ENCODE data around the gene KIF18B.

KIF18B gene

GRCh38 chr17:44960691-44961090 is 13.1 kb upstream of the KIF18B start:
- no peak for DNase-seq
- Histone ChIP-seq H3K27me3 (ENCODE audit: insufficient read depth, low read depth, severe bottlenecking) (no peaks in the 10 kb centered on the region), H3K27ac (0 out of 2 replicates have a peak overlapping the region, but pooled peaks have one; percentile 6), H3K36me3 (peaks cover 10% of the 10 kb centered on the region), H3K9me3 (ENCODE audit: severe bottlenecking) (peaks cover 2% of the 10 kb centered on the region), H3K4me3 (ENCODE audit: low read depth, low read length) (no peak overlapping the region)
- TF ChIP-seq, protein P1, sequence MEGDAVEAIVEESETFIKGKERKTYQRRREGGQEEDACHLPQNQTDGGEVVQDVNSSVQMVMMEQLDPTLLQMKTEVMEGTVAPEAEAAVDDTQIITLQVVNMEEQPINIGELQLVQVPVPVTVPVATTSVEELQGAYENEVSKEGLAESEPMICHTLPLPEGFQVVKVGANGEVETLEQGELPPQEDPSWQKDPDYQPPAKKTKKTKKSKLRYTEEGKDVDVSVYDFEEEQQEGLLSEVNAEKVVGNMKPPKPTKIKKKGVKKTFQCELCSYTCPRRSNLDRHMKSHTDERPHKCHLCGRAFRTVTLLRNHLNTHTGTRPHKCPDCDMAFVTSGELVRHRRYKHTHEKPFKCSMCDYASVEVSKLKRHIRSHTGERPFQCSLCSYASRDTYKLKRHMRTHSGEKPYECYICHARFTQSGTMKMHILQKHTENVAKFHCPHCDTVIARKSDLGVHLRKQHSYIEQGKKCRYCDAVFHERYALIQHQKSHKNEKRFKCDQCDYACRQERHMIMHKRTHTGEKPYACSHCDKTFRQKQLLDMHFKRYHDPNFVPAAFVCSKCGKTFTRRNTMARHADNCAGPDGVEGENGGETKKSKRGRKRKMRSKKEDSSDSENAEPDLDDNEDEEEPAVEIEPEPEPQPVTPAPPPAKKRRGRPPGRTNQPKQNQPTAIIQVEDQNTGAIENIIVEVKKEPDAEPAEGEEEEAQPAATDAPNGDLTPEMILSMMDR (IDR thresholded peaks at IDR 0.05; ENCODE audit: low read depth, low read length) = no peak

- Histone ChIP-seq H3K27me3 (ENCODE audit: insufficient read depth, low read depth, severe bottlenecking) (no peaks in the 10 kb centered on the region), H3K9me3 (ENCODE audit: severe bottlenecking) (no peaks in the 10 kb centered on the region), H3K27ac (no peak overlapping the region), H3K4me3 (ENCODE audit: low read depth, low read length) (no peak overlapping the region), H3K36me3 (peaks cover 10% of the 10 kb centered on the region)
- no peak for DNase-seq
- TF ChIP-seq, protein P1 (IDR thresholded peaks at IDR 0.05; ENCODE audit: low read depth, low read length) = no peak
These were observed 12.4 kb upstream of the KIF18B start for GRCh38 chr17:44959821-44960531.

DNA sequence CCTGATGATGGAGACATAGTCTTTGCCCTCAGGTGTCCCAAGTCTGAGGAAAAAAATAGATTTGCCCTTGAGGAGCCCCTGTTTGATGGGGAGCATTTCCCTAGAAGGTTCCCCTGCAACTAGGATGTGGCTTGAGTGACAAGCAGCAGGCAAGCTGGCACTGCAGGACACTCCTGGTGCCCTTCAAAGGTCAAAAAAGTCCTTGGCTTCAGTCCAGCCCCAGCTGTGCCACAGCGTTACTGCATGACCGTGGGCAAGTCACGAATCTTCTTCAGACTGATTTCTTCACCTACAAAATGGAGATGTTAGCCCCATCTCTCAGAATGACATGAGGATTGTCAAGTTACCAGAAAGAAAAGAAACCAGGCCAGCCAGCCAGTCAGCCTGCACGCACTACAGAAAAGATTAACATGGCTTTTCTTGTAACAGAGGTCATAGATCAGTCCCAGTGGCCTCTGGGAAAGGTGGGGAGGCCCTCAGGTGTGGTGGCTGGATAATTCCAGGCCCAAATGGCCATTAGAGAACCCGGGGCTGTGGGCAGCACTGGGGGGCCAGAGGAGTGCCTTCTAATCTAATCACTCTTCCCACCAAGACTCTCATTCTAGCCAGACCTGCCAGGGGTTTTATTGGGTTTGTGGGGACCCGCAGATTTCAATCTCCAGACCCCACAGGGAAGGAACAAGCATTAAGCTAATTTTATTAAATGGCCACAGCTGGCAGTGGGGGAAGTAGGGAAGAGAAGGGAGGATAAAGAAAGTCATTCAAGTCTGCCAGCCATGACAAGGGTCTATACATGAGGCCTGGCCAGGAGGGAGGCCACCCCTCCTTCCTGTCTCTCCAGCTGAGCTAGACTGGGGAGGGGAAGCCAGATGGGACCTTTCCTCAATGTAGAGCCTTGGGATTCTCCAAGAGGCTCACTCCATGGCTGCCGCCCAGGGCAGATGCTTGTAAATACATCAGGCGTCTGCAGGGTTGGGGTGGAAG is 9.7 kb upstream of the KIF18B start:
- no peaks in the 10 kb centered on the region for H3K9me3 ChIP-seq (ENCODE audit: severe bottlenecking)
- TF ChIP-seq, protein P1 (IDR thresholded peaks at IDR 0.05; ENCODE audit: low read depth, low read length) = no peak

DNA sequence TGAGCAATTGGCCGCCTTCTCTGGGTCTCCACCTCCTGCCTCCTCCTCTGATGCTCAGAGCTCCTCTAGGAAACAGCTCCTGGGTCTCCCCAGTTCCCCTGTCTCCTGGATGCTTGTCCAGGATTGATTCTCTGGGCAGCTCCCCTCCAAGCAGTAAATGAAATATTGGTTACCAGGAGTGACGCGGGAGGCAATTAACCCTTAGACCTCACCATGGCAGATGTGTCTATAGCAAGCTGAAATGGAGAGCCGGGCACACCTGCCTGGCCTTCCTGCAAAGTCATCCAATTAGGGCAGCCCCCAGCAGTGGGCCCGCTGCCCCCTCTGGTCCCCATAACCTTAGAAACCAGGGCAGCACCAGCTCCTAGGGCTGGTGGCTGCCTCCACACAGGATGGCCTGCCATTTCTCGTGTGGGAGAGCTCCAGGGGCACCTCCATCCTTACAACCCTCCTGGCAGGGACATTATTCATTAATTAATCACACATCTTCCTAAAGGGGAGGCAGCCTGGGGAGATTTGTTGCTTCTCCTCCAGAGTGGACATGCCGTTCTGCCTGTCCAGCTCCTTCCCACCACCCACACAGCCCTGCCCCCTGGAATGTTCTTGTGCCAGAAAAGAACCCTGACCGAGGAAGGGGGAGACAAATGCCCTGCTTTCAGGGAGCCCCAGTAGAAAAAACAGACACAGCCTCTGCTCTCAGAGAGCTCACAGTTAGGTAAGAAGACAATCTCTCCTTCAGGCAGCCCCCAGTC is 8.3 kb upstream of the KIF18B start:
- Histone ChIP-seq H3K9me3 (ENCODE audit: severe bottlenecking) (no peaks in the 10 kb centered on the region), H3K4me3 (ENCODE audit: low read depth, low read length) (no peak overlapping the region), H3K36me3 (peaks cover 10% of the 10 kb centered on the region), H3K27me3 (ENCODE audit: insufficient read depth, low read depth, severe bottlenecking) (no peaks in the 10 kb centered on the region), H3K27ac (no peak overlapping the region)
- no peak for DNase-seq
- TF ChIP-seq, protein P1 (IDR thresholded peaks at IDR 0.05; ENCODE audit: low read depth, low read length) = no peak

More for the DNA sequence above, 9.7 kb upstream of the KIF18B start:
- H3K27me3 ChIP-seq (ENCODE audit: insufficient read depth, low read depth, severe bottlenecking) = no peaks in the 10 kb centered on the region
- H3K36me3 ChIP-seq = peaks cover 10% of the 10 kb centered on the region
- DNase-seq = no peak
- peak overlapping the region; percentile 38 for H3K27ac ChIP-seq
- no peak overlapping the region for H3K4me3 ChIP-seq (ENCODE audit: low read depth, low read length)

DNA sequence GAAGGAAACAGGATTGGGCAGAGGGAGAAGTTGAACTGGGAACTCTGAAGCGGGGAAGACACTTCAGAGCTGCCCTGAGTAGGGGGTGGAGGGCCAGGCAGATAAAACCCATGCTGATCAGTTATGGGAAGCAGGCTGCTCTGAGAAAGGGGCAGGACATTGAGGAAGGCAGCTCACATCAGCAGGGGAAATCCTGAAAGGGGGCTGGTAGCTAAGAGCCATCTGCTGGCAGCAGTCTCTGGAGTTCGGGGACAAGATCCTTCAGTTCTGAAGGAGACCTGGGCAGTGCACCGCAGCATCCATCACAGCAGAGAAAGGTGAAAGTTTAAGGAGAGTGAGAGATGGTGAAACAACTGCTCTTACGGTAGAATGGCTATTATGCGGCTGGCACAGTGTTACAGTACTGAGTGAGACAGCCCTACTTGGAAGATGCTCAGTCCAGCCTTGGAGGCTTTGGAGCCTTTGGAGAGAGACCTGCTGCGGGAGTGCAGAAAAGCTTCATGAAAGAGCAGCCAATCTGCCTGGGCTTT is 5.4 kb upstream of the KIF18B start:
- H3K9me3 ChIP-seq (ENCODE audit: severe bottlenecking) = no peaks in the 10 kb centered on the region
- TF ChIP-seq, protein P1 (IDR thresholded peaks at IDR 0.05; ENCODE audit: low read depth, low read length) = peak; percentile 54
- H3K36me3 ChIP-seq = no peaks in the 10 kb centered on the region
- DNase-seq = peak; percentile 62
- H3K27ac ChIP-seq = peak overlapping the region; percentile 31
- H3K27me3 ChIP-seq (ENCODE audit: insufficient read depth, low read depth, severe bottlenecking) = no peaks in the 10 kb centered on the region
- H3K4me3 ChIP-seq (ENCODE audit: low read depth, low read length) = no peak overlapping the region

All from WERI-Rb-1 (cell line).